Measurements from ENCODE around the gene CHID1.
A peak's percentile ranks its signal among the peaks of the same experiment; 100 is the strongest.

DNA sequence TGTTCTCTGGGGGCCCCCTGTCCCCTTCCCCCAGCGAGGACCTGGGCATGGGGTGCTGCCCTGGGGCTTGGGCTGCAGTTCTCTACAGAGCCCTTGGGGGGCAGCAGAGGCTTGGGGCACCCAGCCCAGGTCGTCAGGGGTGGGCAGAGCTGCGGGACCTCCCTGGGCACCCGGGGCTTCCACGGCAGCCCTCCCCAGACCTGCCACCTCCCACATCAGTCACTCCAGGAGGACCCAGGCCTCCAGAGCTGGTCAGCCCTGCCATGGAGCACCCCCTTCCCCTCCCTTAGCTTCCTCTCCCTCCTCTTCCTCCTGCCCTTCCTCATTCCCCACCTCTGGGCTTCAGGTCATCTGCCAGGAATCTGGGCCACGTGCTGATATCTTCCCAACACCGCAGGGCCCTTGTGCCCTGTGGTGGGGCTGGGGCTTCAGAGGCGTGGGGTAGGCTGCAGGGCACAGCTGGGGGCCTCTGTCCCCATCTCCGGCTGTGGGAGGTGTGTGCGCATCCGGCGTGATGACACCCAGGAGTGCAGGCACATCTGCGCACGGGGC, 62.2 kb downstream of the CHID1 start:
- TF ChIP-seq BCL11A (IDR thresholded peaks at IDR 0.05; ENCODE audit: low read depth in 2 of 2, low read length in 2 of 2), result no peak
- no peak for TF ChIP-seq BRCA1 (IDR thresholded peaks at IDR 0.05; ENCODE audit: low read depth, low read length)
- TF ChIP-seq TAF7 (optimal IDR thresholded peaks at IDR 0.05; ENCODE audit: borderline replicate concordance, low read depth, low read length), result no peak
- no peak for TF ChIP-seq YY1 (IDR thresholded peaks at IDR 0.05; ENCODE audit: low read depth, low read length)
- TF ChIP-seq RFX5 (IDR thresholded peaks at IDR 0.05; ENCODE audit: borderline replicate concordance, low read depth, low read length), result no peak
- no peak for TF ChIP-seq EP300 (IDR thresholded peaks at IDR 0.05; ENCODE audit: borderline replicate concordance in 1 of 2, low read depth in 2 of 2, low read length in 2 of 2)
- TF ChIP-seq RNF2 (IDR thresholded peaks at IDR 0.05; ENCODE audit: borderline replicate concordance, low read depth, low read length, missing control alignments, poor library complexity, severe bottlenecking), result no peak
- no peak for TF ChIP-seq ZNF274 (IDR thresholded peaks at IDR 0.05; ENCODE audit: borderline replicate concordance, extremely low read depth, low read length)
- TF ChIP-seq, protein P1, sequence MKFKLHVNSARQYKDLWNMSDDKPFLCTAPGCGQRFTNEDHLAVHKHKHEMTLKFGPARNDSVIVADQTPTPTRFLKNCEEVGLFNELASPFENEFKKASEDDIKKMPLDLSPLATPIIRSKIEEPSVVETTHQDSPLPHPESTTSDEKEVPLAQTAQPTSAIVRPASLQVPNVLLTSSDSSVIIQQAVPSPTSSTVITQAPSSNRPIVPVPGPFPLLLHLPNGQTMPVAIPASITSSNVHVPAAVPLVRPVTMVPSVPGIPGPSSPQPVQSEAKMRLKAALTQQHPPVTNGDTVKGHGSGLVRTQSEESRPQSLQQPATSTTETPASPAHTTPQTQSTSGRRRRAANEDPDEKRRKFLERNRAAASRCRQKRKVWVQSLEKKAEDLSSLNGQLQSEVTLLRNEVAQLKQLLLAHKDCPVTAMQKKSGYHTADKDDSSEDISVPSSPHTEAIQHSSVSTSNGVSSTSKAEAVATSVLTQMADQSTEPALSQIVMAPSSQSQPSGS (IDR thresholded peaks at IDR 0.05; ENCODE audit: low read length), result no peak
- TF ChIP-seq, protein P2, sequence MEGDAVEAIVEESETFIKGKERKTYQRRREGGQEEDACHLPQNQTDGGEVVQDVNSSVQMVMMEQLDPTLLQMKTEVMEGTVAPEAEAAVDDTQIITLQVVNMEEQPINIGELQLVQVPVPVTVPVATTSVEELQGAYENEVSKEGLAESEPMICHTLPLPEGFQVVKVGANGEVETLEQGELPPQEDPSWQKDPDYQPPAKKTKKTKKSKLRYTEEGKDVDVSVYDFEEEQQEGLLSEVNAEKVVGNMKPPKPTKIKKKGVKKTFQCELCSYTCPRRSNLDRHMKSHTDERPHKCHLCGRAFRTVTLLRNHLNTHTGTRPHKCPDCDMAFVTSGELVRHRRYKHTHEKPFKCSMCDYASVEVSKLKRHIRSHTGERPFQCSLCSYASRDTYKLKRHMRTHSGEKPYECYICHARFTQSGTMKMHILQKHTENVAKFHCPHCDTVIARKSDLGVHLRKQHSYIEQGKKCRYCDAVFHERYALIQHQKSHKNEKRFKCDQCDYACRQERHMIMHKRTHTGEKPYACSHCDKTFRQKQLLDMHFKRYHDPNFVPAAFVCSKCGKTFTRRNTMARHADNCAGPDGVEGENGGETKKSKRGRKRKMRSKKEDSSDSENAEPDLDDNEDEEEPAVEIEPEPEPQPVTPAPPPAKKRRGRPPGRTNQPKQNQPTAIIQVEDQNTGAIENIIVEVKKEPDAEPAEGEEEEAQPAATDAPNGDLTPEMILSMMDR (IDR thresholded peaks at IDR 0.05; ENCODE audit: control extremely low read depth in 1 of 3, insufficient read depth in 1 of 3, low read depth in 1 of 3, low read length in 3 of 3), result peak in 2 of 3 experiments; percentile 76 to 79; a peak in 3 of 4 replicates
- TF ChIP-seq POLR2A (IDR thresholded peaks at IDR 0.05; ENCODE audit: control extremely low read depth in 1 of 2, low read depth in 2 of 2, low read length in 2 of 2), result no peak
